Right hindlimb (tissue), 1 donor: ENCODE results near the gene CNST.
"Not testable (repeated sequence)": the region's sequence is repeated elsewhere in the genome, so short reads cannot be mapped to it uniquely, and the experiment has no call there.

Source experiments
- DNase-seq: peaks from one replicate; pipeline ENCODE4 v3.0.0-alpha.2; 2018

Gene CNST

GRCh38 chr1:246558041-246558440, 8.2 kb upstream of the CNST start:
- DNase-seq: no peak

- no peak for DNase-seq
Observed at GRCh38 chr1:246559310-246559709, 6.9 kb upstream of the CNST start.

- not testable (repeated sequence) for DNase-seq
Observed at GRCh38 chr1:246560833-246561232, 5.4 kb upstream of the CNST start.

GRCh38 chr1:246564839-246565750, 1.2 kb upstream of the CNST start:
- no peak for DNase-seq

GRCh38 chr1:246565751-246566127, 517 bp upstream of the CNST start:
- DNase-seq: no peak

- DNase-seq: no peak
Observed at GRCh38 chr1:246566813-246567645, 773 bp downstream of the CNST start.

- no peak for DNase-seq
Observed at GRCh38 chr1:246567646-246568235, 1.5 kb downstream of the CNST start.

- no peak for DNase-seq
Observed at GRCh38 chr1:246569248-246570238, 3.3 kb downstream of the CNST start.

GRCh38 chr1:246571309-246571708, 5.1 kb downstream of the CNST start:
- DNase-seq: not testable (repeated sequence)

- no peak for DNase-seq
Observed at GRCh38 chr1:246571953-246572352, 5.7 kb downstream of the CNST start.

GRCh38 chr1:246572785-246573184, 6.5 kb downstream of the CNST start:
- no peak for DNase-seq

GRCh38 chr1:246573491-246573890, 7.2 kb downstream of the CNST start:
- no peak for DNase-seq

- DNase-seq: no peak
Observed at GRCh38 chr1:246576709-246577032, 10.4 kb downstream of the CNST start.

- DNase-seq: no peak
Observed at GRCh38 chr1:246577082-246577719, 10.9 kb downstream of the CNST start.

- DNase-seq: no peak
Observed at GRCh38 chr1:246577720-246578106, 11.5 kb downstream of the CNST start.

GRCh38 chr1:246579818-246580217, 13.6 kb downstream of the CNST start:
- DNase-seq: no peak

GRCh38 chr1:246580497-246581370, 14.5 kb downstream of the CNST start:
- DNase-seq: no peak

GRCh38 chr1:246582301-246583055, 16.2 kb downstream of the CNST start:
- no peak for DNase-seq

- no peak for DNase-seq
Observed at GRCh38 chr1:246583056-246583440, 16.8 kb downstream of the CNST start.
